ENCODE results near the gene CDC73. TPM values are rescaled to one million over a fixed set of nuclear protein-coding genes. Genes with fewer than 3 reads are reported as not detected.
"Not testable (repeated sequence)": the region's sequence is repeated elsewhere in the genome, so short reads cannot be mapped to it uniquely, and the experiment has no call there.

CDC73 gene
- total RNA-seq, 1 donor from 2014 or later, result 46.8 TPM

GRCh38 chr1:193113992-193114332, 7.9 kb upstream of the CDC73 start:
- no peaks in the 10 kb centered on the region for H3K9me3 ChIP-seq (replicated peaks)
- no peak for TF ChIP-seq CTCF (IDR thresholded peaks at IDR 0.05; ENCODE audit: borderline replicate concordance)
- no peaks in the 10 kb centered on the region for H3K27me3 ChIP-seq (ENCODE audit: low read depth)
- H3K27ac ChIP-seq (replicated peaks), result no peak overlapping the region
- H3K36me3 ChIP-seq, result no peaks in the 10 kb centered on the region
- peaks cover 12% of the 10 kb centered on the region for H3K4me1 ChIP-seq
- no peak overlapping the region for H3K4me3 ChIP-seq
- no peak for DNase-seq
- intact Hi-C loops (cut with micrococcal nuclease), result no loop called here

- no peak for TF ChIP-seq CTCF (IDR thresholded peaks at IDR 0.05; ENCODE audit: borderline replicate concordance)
- Histone ChIP-seq H3K4me3 (no peak overlapping the region), H3K27me3 (ENCODE audit: low read depth) (no peaks in the 10 kb centered on the region), H3K4me1 (peaks cover 12% of the 10 kb centered on the region), H3K9me3 (replicated peaks) (no peaks in the 10 kb centered on the region), H3K27ac (replicated peaks) (no peak overlapping the region), H3K36me3 (no peaks in the 10 kb centered on the region)
- intact Hi-C loops (cut with micrococcal nuclease), result no loop called here
- no peak for DNase-seq
Observed at GRCh38 chr1:193114485-193115095, 7.2 kb upstream of the CDC73 start.

GRCh38 chr1:193115629-193116227, 6.1 kb upstream of the CDC73 start:
- no peaks in the 10 kb centered on the region for H3K27me3 ChIP-seq (ENCODE audit: low read depth)
- DNase-seq, result no peak
- H3K4me1 ChIP-seq, result peaks cover 12% of the 10 kb centered on the region
- no peaks in the 10 kb centered on the region for H3K36me3 ChIP-seq
- H3K9me3 ChIP-seq (replicated peaks), result no peaks in the 10 kb centered on the region
- H3K4me3 ChIP-seq, result no peak overlapping the region
- H3K27ac ChIP-seq (replicated peaks), result peak overlapping the region; percentile 63
- intact Hi-C loops (cut with micrococcal nuclease), result no loop called here
- TF ChIP-seq CTCF (IDR thresholded peaks at IDR 0.05; ENCODE audit: borderline replicate concordance), result no peak

GRCh38 chr1:193117167-193117566, 4.7 kb upstream of the CDC73 start:
- H3K4me1 ChIP-seq, result peaks cover 16% of the 10 kb centered on the region
- H3K36me3 ChIP-seq; H3K27me3 ChIP-seq (ENCODE audit: low read depth); H3K27ac ChIP-seq (replicated peaks); H3K4me3 ChIP-seq; DNase-seq; intact Hi-C loops (cut with micrococcal nuclease); H3K9me3 ChIP-seq (replicated peaks): not testable (repeated sequence)

- H3K9me3 ChIP-seq (replicated peaks), result no peaks in the 10 kb centered on the region
- no peaks in the 10 kb centered on the region for H3K36me3 ChIP-seq
- H3K27ac ChIP-seq (replicated peaks), result no peak overlapping the region
- H3K4me1 ChIP-seq, result peaks cover 26% of the 10 kb centered on the region
- DNase-seq, result no peak
- intact Hi-C loops (cut with micrococcal nuclease), result no loop called here
- H3K4me3 ChIP-seq, result no peak overlapping the region
- H3K27me3 ChIP-seq (ENCODE audit: low read depth), result no peaks in the 10 kb centered on the region
- no peak for TF ChIP-seq CTCF (IDR thresholded peaks at IDR 0.05; ENCODE audit: borderline replicate concordance)
Observed at GRCh38 chr1:193118194-193118593, 3.6 kb upstream of the CDC73 start.

All from left ventricle myocardium inferior (tissue), 1 donor.